ENCODE results near the gene PCIF1.

The PCIF1 gene

DNA sequence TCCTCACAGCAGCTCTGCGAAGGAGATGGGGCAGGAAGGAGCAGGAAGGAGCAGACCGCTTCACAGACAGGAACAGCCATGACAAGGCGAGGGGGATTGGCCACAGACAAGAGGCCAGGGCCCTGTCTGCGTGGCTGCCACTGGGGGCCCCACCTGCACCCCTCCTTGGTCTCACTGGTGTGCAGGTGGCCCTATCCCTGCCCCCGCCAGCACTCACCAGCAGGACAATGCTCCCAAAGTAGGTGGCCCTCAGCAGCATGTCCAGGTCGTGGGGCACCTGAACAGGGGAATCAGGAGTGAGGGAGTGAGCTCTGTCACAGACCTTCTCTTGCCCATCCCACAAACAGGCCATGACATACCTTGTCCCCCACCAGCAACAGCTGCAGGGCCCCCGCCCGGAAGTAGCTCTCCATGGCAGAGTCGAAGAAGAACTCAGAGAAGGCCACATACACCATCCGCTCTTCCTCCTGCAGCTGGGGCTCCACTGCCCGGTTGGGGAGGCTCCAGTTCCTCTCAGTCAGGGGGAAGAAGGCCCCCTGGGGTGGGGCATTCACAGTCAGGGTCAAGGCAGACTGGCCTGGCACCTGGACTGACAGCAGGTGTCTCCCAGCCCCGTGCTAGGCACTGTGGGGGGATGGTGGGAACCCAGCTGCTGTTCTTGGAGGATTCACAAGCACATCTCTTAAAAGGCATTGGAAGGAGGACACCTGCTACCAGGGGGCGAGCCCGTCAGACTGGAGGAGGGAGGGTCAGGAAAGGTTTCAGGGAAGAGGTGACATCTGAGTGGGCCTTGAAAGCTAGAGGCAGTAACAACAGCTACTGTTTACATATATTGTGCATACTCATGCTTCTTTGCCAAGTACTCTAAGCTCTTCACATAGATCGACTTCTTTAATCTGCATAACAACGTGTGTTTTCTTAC is 29.6 kb upstream of the PCIF1 start:
- no peak for DNase-seq (ENCODE audit: low read depth in 2 of 2)

GRCh38 chr20:45905505-45906079 is 28.9 kb upstream of the PCIF1 start:
- no peak for DNase-seq (ENCODE audit: low read depth in 2 of 2)

- DNase-seq (ENCODE audit: low read depth in 2 of 2): no peak
These were observed 27.1 kb upstream of the PCIF1 start for GRCh38 chr20:45907219-45907948.

GRCh38 chr20:45908084-45908483 is 26.4 kb upstream of the PCIF1 start:
- no peak for DNase-seq (ENCODE audit: low read depth in 2 of 2)

GRCh38 chr20:45909336-45909808 is 25.1 kb upstream of the PCIF1 start:
- DNase-seq (ENCODE audit: low read depth in 2 of 2): no peak

- no peak for DNase-seq (ENCODE audit: low read depth in 2 of 2)
These were observed 24.4 kb upstream of the PCIF1 start for GRCh38 chr20:45909817-45910669.

DNA sequence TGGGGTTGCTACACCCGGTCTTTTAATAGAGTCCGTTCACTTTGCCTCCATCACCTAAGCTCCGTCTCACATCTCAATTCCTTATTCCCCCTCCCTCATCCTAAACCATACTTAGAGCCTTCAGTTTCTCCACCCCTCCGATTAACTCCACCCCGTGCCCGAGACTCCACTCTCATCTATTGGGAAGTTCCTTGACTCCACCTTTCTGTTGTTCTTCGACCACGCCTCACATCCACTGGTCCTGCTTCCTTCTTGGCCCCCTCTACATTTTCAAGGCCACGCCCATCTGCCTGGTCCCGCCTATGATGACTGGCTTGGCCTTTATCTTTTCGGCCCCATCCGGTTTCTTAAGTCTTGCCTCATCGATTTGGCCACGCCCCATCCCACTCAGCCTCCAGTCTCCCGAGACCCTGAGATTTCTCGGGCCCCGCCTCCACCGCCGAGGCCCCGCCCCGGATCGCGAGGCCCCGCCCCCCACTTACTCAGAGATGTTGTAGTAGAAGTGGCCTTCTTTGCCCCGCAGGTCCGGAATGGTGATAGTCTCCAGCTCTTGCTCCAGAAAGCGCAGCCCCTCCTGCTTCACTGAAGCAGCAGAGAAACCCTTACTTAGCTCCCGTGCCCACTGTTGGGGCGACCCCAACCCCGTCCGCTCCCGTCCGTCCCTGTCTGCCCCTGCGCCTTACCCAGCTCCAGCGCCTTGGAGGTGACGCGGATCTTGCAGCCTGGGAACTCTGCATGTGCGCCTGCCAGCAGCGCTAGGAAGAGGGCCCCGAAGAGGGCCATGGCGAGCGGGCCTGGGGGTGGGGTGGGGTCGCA is 23.6 kb upstream of the PCIF1 start:
- peak; percentile 90 to 97 for DNase-seq (ENCODE audit: low read depth in 2 of 2)

DNA sequence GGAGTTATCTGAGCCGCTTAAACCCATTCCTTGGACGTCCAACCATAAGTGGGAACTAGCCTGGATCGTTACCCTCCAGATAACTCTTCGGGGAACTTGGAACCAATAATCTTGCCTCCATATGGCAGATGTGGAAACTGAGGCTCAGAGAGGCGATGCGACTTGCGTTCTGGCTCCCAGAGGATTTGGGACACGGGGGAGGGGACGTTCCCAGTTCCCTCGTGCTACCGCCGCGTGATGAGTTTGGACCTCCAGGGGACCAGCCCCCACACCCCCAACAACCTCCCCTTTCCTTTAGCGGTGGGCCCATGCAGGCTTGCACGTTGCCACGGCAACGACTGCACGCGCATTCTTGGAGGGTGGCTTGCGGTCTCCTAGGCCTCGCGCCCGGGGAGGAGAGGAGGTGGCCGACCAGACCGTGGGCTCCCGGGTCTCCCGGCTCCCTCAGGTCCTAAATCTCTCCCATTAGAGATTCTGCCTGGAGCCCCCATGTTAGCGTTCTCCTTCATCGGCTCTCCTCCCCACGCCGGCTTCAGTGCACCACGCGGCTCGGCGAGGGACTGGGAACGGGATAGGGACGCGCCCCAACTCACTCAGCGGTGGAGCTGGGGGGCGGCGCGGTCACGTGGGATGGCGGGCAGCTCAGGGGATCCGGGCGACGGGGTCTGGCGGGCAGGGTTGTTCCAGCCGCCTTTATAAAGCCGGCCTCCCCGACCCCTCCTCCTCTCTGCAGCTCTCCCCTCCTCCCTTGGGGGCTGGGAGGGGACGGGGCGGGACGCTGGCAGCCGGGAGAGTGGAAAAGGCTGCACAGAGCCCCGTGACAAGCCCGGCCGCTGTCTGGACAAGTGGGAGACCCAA is 22.8 kb upstream of the PCIF1 start, which contains the start of gene PLTP:
Gene PLTP (minus strand): TSS at position 670 of the 858 bp plus-strand sequence. CDS start 703 bp downstream, outside the sequence.
- peak in 1 of 2 donors; percentile 15 for DNase-seq (ENCODE audit: low read depth in 2 of 2)

DNA sequence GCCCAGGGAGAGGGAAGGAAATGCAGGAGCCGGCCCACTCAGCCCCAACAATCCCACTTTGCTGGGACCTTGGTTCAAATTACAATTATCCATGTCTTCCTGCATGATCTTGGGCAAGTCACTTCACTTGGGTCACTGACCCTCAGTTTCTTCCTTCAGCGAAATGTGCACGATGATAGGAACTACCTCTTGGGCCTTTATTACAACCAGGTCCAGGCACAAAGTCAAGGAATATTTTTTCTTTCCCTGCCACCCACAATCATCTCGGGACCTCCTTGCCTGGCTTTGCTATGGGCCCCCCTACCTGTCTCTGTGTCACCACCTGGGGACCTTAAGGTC is 22.2 kb upstream of the PCIF1 start:
- no peak for DNase-seq (ENCODE audit: low read depth in 2 of 2)

DNA sequence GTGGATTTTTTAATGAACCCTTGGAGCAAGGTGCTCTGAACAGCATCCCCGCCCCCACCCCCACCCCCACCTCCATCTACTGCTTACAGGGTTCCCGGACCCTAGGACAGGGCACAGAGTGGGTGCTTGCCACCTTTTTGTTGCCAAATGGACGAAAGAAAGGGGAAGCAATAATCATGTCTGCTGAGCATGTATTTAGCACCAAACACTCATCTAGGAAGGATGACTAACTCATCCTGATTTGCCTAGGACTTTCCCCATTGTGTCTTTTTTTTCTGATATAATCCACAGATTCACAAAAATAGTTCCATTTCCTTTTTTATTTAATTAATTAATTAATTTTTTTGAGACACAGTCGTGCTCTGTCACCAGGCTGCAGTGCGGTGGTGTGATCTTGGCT is 21.4 kb upstream of the PCIF1 start:
- DNase-seq (ENCODE audit: low read depth in 2 of 2): no peak

DNA sequence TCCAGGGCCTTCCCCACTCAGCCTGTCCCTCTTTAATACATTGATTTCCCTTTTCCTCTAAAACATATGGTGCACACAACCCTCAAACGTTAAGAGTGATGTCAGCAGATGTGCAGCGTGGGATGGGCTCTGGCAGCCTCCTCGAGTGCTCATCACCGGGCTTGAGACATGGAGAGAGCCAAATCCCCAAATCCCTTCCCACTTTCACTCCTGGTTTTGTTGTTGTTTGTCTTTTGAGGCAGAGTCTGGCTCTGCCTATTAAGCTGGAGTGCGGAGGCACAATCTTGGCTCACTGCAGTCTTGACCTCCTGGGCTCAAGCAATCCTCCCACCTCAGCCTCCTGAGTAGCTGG is 16.7 kb upstream of the PCIF1 start:
- no peak for DNase-seq (ENCODE audit: low read depth in 2 of 2)

- DNase-seq (ENCODE audit: low read depth in 2 of 2): no peak
These were observed 16.2 kb upstream of the PCIF1 start for GRCh38 chr20:45918182-45918737.

DNA sequence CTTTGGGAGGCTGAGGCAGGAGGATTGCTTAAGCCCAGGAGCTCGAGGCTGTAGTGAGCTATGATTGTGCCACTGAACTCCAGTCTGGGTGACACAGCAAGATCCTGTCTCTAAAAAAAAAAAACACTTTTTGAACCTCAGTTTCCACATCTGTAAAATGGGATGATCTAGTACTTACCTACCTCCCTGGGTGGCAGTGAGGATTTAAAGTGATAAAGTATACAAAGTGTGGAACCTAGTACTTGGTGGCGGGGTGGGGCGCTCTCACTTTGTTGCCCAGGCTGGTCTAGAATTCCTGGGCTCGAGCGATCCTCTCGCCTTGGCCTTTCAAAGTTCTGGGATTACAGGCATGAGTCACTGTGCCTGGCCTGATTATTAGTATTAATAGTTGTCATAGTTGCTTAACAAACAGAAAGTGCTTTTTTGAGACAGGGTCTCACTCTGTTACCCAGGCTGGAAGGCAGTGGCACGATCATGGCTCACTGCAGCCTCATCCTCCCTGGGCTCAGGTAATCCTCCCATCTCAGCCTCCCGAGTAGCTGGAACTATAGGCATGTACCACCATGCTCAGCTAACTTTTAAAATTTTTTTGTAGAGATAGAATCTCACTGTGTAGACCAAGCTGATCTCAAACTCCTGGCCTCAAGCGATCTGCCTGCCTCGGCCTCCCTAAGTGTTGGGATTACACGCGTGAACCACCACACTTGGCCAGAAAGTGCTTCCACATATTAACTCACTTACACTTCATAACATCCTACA is 15.5 kb upstream of the PCIF1 start:
- DNase-seq (ENCODE audit: low read depth in 2 of 2): no peak

DNA sequence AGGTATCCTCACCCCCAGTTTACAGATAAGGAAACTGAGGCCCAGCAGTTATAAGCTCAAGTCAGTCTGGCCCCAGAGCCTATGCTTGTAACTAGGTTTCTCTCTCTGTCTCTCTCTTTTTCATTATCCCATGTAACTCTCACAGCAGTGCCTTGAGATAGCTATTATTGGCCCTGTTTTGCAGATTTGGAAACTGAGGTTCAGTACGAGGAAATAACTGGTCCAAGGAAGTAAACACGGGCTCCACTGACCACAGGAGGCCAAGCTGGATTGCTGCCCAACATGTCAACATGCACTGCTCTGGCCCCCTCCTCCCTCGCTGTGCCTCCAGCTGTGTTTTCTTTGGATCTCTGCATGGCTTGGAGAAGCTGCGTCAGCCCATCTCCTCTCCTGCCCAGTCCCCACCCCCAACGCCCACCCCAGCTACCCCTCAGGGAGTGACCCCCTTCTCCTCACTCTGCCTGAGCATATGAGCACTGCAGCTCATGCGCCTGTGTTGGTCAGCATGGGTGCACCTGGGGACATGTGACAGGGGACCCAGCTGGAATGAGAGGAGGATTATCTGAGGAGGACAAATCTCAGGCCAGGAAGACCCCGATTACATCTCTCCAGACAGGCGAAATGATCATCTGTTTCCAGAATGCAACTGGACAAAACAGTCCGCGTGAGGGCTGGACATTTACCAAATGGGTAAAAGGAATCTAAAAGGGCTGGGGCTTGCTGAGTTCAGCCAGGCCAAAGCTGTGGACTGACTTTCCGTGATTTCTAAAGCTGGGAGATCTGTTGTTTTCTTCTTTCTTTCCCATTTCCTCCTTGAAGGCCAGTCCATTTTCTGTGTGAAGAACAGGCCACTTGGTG is 14.7 kb upstream of the PCIF1 start:
- DNase-seq (ENCODE audit: low read depth in 2 of 2): no peak

- no peak for DNase-seq (ENCODE audit: low read depth in 2 of 2)
These were observed 13.8 kb upstream of the PCIF1 start for GRCh38 chr20:45920462-45921336.

DNA sequence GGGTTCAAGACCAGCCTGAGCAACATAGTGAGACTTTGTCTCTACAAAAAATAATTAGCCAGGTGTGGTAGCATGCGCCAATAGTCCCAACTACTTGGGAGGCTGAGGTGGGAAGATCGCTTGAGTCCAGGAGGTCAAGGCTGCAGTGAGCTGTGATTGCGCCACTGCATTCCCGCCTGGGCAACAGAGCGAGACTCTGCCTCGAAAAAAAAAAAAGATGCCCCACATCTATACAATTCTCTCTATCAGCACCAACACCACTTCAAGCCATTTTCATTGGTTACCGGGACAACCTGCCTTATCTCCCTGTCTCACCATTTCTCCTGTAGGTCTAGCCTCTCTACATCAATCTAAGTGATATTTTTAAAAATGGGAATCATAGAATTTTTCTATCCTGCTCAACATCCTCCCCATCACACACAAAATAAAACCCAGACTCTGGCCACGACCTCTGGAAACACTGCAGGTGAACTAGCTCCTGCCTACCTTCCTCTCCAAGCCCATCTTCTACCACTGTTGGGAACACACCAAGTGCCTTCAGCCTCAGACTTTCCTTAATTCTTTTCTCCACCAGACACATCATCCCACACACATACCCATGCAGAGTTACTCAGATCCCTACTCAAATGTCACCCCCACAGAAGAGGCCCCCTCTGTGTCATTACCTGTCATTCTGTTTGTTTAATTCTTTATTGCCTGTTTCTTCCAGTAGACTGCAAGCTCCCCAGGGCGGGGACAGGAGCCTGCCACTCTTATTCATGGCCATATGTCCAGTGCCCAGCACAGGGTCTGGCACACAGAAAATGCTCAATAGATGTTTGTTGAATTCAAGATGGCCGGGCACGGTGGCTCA is 12.9 kb upstream of the PCIF1 start:
- DNase-seq (ENCODE audit: low read depth in 2 of 2): no peak

Measured in activated CD4-positive, alpha-beta T cell treated with anti-CD3 and anti-CD28 coated beads for 24 hours (primary cell).